Endothelial cell (in vitro differentiated cells): ENCODE measurements around the gene DERA. TPM values are rescaled to one million over a fixed set of nuclear protein-coding genes. Genes with fewer than 3 reads are reported as not detected.

Source experiments
- DNase-seq: peaks from one replicate; pipeline ENCODE4 v3.0.0; 2021; ENCODE audit warnings: low spot score
- H3K27ac Mint-ChIP-seq: one replicate; pipeline ENCODE4 v1.8.0; 2021; ENCODE audit warnings: mixed read lengths, inconsistent platforms; ENCODE audit not compliant: unreplicated experiment
- H3K27me3 Mint-ChIP-seq: one replicate; pipeline ENCODE4 v1.8.0; 2021; ENCODE audit warnings: mild to moderate bottlenecking, moderate library complexity, mixed read lengths, inconsistent platforms; ENCODE audit not compliant: unreplicated experiment
- H3K36me3 Mint-ChIP-seq: one replicate; pipeline ENCODE4 v1.8.0; 2021; ENCODE audit warnings: mild to moderate bottlenecking, low read depth, mixed read lengths, inconsistent platforms; ENCODE audit not compliant: unreplicated experiment
- H3K4me1 Mint-ChIP-seq: one replicate; pipeline ENCODE4 v1.8.0; 2021; ENCODE audit warnings: mild to moderate bottlenecking, mixed read lengths, inconsistent platforms; ENCODE audit not compliant: unreplicated experiment
- H3K4me3 Mint-ChIP-seq: one replicate; pipeline ENCODE4 v1.8.0; 2021; ENCODE audit warnings: mild to moderate bottlenecking, mixed read lengths, inconsistent platforms; ENCODE audit not compliant: unreplicated experiment
- H3K9me3 Mint-ChIP-seq: one replicate; pipeline ENCODE4 v1.8.0; 2021; ENCODE audit warnings: mixed read lengths, inconsistent platforms; ENCODE audit not compliant: unreplicated experiment
- total RNA-seq: library from RNA; stranded (reverse); fragmentation: NEBNext Ultra II Directional; extraction: Animal tissue kit (Norgen Biotek cat#: 25700); gene quantifications from one replicate; pipeline ENCODE4 v1.2.1, GENCODE V29; 2021; ENCODE audit not compliant: unreplicated experiment
- TF ChIP-seq, protein P1 (sequence below): fragments of 200-600 bp; sonication (generic); IDR thresholded peaks from one replicate; pipeline ENCODE4 v1.5.0; 2021; ENCODE audit warnings: antibody characterized with exemption; ENCODE audit not compliant: unreplicated experiment

The DERA gene
- total RNA-seq, 1 donor from 2014 or later = 50.3 TPM

DNA sequence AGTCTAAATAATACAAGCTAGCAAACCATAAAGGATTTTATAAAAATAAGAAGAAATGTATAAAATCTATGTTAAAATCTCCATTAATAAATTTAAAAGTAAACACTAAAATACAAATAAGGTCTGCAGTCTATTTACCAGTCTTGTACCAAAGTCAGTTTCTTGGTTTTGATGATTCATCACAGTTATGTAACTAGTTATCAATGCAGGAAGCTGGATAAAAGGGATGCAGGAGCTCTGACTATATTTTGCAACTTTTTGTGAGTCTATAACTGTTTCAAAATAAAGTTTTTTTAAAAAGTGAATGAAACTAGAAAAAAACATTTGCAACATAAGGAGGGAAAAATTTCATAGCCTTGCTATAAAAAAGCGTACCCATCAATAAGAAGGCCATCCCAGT, 151.5 kb downstream of the DERA start:
- no peaks in the 10 kb centered on the region for H3K27me3 Mint-ChIP-seq
- no peak for DNase-seq
- H3K9me3 Mint-ChIP-seq = no peaks in the 10 kb centered on the region
- H3K4me3 Mint-ChIP-seq = no peak overlapping the region
- TF ChIP-seq, protein P1, sequence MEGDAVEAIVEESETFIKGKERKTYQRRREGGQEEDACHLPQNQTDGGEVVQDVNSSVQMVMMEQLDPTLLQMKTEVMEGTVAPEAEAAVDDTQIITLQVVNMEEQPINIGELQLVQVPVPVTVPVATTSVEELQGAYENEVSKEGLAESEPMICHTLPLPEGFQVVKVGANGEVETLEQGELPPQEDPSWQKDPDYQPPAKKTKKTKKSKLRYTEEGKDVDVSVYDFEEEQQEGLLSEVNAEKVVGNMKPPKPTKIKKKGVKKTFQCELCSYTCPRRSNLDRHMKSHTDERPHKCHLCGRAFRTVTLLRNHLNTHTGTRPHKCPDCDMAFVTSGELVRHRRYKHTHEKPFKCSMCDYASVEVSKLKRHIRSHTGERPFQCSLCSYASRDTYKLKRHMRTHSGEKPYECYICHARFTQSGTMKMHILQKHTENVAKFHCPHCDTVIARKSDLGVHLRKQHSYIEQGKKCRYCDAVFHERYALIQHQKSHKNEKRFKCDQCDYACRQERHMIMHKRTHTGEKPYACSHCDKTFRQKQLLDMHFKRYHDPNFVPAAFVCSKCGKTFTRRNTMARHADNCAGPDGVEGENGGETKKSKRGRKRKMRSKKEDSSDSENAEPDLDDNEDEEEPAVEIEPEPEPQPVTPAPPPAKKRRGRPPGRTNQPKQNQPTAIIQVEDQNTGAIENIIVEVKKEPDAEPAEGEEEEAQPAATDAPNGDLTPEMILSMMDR = no peak
- H3K27ac Mint-ChIP-seq = no peak overlapping the region
- peaks cover 3% of the 10 kb centered on the region for H3K4me1 Mint-ChIP-seq
- no peaks in the 10 kb centered on the region for H3K36me3 Mint-ChIP-seq

DNA sequence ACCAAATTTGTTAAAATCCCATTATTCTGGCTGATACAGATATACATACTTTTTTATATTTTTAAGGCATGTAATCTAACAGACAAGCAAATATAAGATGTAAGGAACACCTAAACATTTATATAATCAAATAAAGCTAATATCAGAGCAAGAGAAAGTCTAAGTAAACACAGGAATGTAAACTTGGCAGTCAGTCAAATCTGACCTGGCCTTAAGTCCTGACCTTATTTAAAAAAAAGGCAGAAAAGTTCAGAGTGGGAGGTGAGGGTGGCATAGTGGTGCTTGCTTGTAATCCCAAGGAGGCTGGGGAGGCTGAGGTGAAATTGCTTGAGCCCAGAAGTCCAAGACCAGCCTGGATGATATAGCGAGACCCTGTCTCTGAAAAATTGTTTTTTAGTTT, 152.6 kb downstream of the DERA start:
- H3K27ac Mint-ChIP-seq = no peak overlapping the region
- no peak overlapping the region for H3K4me3 Mint-ChIP-seq
- no peak for DNase-seq
- H3K27me3 Mint-ChIP-seq = no peaks in the 10 kb centered on the region
- peaks cover 3% of the 10 kb centered on the region for H3K4me1 Mint-ChIP-seq
- no peaks in the 10 kb centered on the region for H3K9me3 Mint-ChIP-seq
- H3K36me3 Mint-ChIP-seq = no peaks in the 10 kb centered on the region
- TF ChIP-seq, protein P1 = no peak

DNA sequence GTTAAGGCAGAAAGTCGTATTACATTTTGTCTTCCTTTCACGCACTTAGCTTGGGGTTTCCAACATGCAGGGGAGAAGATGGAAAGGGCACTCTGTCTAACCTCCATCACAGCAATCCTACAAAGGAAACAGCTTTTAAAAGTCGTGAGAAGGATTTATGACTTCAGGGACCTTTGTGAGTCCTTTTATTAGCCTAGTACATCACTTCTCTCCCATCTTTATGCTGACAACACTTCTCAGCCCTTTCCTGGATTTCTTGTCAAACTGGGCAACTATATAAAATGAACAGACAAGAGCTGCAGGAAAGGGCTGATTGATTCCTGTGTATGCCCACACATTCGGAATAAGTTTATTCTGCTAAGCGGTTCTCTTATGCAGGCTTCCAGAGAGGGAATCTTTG, 159.0 kb downstream of the DERA start:
- Mint-ChIP-seq H3K9me3 (no peaks in the 10 kb centered on the region), H3K27ac (no peak overlapping the region), H3K4me1 (no peaks in the 10 kb centered on the region), H3K27me3 (no peaks in the 10 kb centered on the region), H3K36me3 (no peaks in the 10 kb centered on the region), H3K4me3 (no peak overlapping the region)
- DNase-seq = no peak
- TF ChIP-seq, protein P1 = no peak

DNA sequence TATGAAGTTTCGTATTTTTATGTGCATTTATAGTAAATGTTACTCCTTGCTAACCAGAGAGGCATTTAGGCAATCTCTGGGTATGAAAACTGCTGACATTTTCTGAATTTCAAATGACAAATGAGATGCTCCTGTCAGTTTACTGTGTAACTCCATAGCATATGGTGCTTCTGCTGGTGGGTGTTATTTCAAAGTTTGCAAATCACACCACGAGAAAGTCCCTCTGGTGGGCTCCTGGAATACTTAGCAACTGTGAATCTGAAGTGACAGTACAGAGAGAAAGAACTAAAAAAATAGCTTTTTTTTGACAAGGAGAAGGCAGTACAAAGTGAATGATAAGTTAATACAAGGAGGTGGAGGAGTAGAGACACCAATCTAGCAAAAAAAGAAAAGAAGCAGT, 161.5 kb downstream of the DERA start:
- no peak overlapping the region for H3K27ac Mint-ChIP-seq
- no peaks in the 10 kb centered on the region for H3K36me3 Mint-ChIP-seq
- TF ChIP-seq, protein P1 = no peak
- H3K27me3 Mint-ChIP-seq = no peaks in the 10 kb centered on the region
- no peak for DNase-seq
- H3K9me3 Mint-ChIP-seq = no peaks in the 10 kb centered on the region
- H3K4me1 Mint-ChIP-seq = no peaks in the 10 kb centered on the region
- no peak overlapping the region for H3K4me3 Mint-ChIP-seq

DNA sequence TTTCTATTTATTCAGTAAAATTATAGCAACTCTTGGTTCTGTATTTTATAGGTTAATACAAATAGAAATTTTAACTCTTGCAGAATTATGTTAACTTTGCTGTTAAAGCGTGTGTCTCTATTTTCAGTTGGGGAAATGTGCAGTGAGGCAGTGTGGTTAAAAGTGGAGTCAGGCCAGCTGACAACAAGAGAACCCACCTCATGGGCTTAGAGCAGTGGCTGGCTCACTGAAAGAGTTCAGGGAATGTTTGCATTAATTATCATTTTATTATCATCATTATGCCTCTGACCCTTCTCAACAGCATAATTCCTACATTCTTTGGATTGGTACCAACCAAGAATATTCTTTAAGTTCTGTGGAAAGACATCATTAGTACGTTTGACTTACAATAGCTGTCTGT, 163.8 kb downstream of the DERA start:
- Mint-ChIP-seq H3K27ac (no peak overlapping the region), H3K4me1 (no peaks in the 10 kb centered on the region), H3K36me3 (no peaks in the 10 kb centered on the region), H3K9me3 (no peaks in the 10 kb centered on the region), H3K27me3 (no peaks in the 10 kb centered on the region), H3K4me3 (no peak overlapping the region)
- DNase-seq = no peak
- TF ChIP-seq, protein P1 = no peak
